Effector memory CD4-positive, alpha-beta T cell (primary cell): ENCODE measurements around the gene PLCL1.
A peak's percentile ranks its signal among the peaks of the same experiment; 100 is the strongest.

Experiments used
- DNase-seq, 3 donors: peaks; one replicate each; pipeline ENCODE4 v3.0.0-alpha.2; 2020
- H3K27ac ChIP-seq: 2 replicates; pipeline ENCODE4 v1.7.0; 2013; ENCODE audit warnings: mild to moderate bottlenecking, low read length, moderate library complexity; ENCODE audit not compliant: insufficient read depth, poor library complexity, severe bottlenecking
- H3K27me3 ChIP-seq: replicated peaks from 2 replicates; pipeline ENCODE4 v1.7.0; 2013; ENCODE audit warnings: mild to moderate bottlenecking, low read length; ENCODE audit not compliant: insufficient read depth, control insufficient read depth, poor library complexity, severe bottlenecking
- H3K36me3 ChIP-seq: 2 replicates; pipeline ENCODE4 v1.7.0; 2013; ENCODE audit warnings: mild to moderate bottlenecking, low read length, moderate library complexity; ENCODE audit not compliant: control insufficient read depth, insufficient read depth
- H3K4me1 ChIP-seq: 2 replicates; pipeline ENCODE4 v1.7.0; 2013; ENCODE audit warnings: low read length, mild to moderate bottlenecking; ENCODE audit not compliant: control insufficient read depth, insufficient read depth, poor library complexity, severe bottlenecking
- H3K4me3 ChIP-seq: 2 replicates; pipeline ENCODE4 v1.7.0; 2013; ENCODE audit warnings: low read length, low read depth, mild to moderate bottlenecking; ENCODE audit not compliant: insufficient read depth, poor library complexity, severe bottlenecking
- H3K9me3 ChIP-seq: 2 replicates; pipeline ENCODE4 v1.7.0; 2013; ENCODE audit warnings: mild to moderate bottlenecking, low read length, moderate library complexity; ENCODE audit not compliant: control insufficient read depth
- total RNA-seq, 3 donors: gene quantifications; one replicate each; lab custom pipeline; 2026; lab: John Stamatoyannopoulos, UW

PLCL1 gene
- total RNA-seq: 25.0 to 63.9 (median 54.6) reads per million in 3 donors

- Histone ChIP-seq H3K9me3 (no peaks in the 10 kb centered on the region), H3K36me3 (no peaks in the 10 kb centered on the region), H3K4me1 (peaks cover 11% of the 10 kb centered on the region), H3K27me3 (no peaks in the 10 kb centered on the region), H3K4me3 (peak within 1 kb of the TSS; percentile 89), H3K27ac (peak within 1 kb of the TSS; percentile 62)
- peak; percentile 71 to 87 (median 86) for DNase-seq
Measured at GRCh38 chr2:197804049-197804757, at the start of gene PLCL1. Gene PLCL1 (plus strand): TSS chr2:197804593.

GRCh38 chr2:197759013-197759412, 45.4 kb upstream of the PLCL1 start:
- Histone ChIP-seq H3K27me3 (no peaks in the 10 kb centered on the region), H3K4me1 (no peaks in the 10 kb centered on the region), H3K36me3 (no peaks in the 10 kb centered on the region), H3K9me3 (peaks cover 14% of the 10 kb centered on the region), H3K4me3 (no peak overlapping the region), H3K27ac (no peak overlapping the region)
- DNase-seq: no peak

GRCh38 chr2:197759625-197760292, 44.6 kb upstream of the PLCL1 start:
- no peak for DNase-seq
- H3K27me3 ChIP-seq: no peaks in the 10 kb centered on the region
- H3K4me3 ChIP-seq: no peak overlapping the region
- peaks cover 14% of the 10 kb centered on the region for H3K9me3 ChIP-seq
- no peaks in the 10 kb centered on the region for H3K36me3 ChIP-seq
- no peaks in the 10 kb centered on the region for H3K4me1 ChIP-seq
- no peak overlapping the region for H3K27ac ChIP-seq

GRCh38 chr2:197760293-197760657, 44.1 kb upstream of the PLCL1 start:
- Histone ChIP-seq H3K27ac (no peak overlapping the region), H3K4me3 (no peak overlapping the region), H3K36me3 (no peaks in the 10 kb centered on the region), H3K9me3 (peaks cover 14% of the 10 kb centered on the region), H3K27me3 (no peaks in the 10 kb centered on the region), H3K4me1 (no peaks in the 10 kb centered on the region)
- no peak for DNase-seq

- Histone ChIP-seq H3K27me3 (no peaks in the 10 kb centered on the region), H3K27ac (no peak overlapping the region), H3K4me3 (no peak overlapping the region), H3K4me1 (no peaks in the 10 kb centered on the region), H3K36me3 (no peaks in the 10 kb centered on the region), H3K9me3 (no peaks in the 10 kb centered on the region)
- DNase-seq: peak in 1 of 3 donors; percentile 15
Measured at GRCh38 chr2:197777823-197778407, 26.5 kb upstream of the PLCL1 start.

GRCh38 chr2:197779261-197779660, 25.1 kb upstream of the PLCL1 start:
- Histone ChIP-seq H3K27me3 (no peaks in the 10 kb centered on the region), H3K4me3 (no peak overlapping the region), H3K9me3 (no peaks in the 10 kb centered on the region), H3K36me3 (no peaks in the 10 kb centered on the region), H3K4me1 (no peaks in the 10 kb centered on the region), H3K27ac (no peak overlapping the region)
- DNase-seq: no peak

- Histone ChIP-seq H3K4me3 (no peak overlapping the region), H3K27ac (no peak overlapping the region), H3K9me3 (no peaks in the 10 kb centered on the region), H3K36me3 (no peaks in the 10 kb centered on the region), H3K27me3 (peaks cover 5% of the 10 kb centered on the region), H3K4me1 (peaks cover 4% of the 10 kb centered on the region)
- DNase-seq: no peak
Measured at GRCh38 chr2:197782126-197782525, 22.3 kb upstream of the PLCL1 start.

GRCh38 chr2:197784956-197785941, 19.1 kb upstream of the PLCL1 start, which contains the start of gene BOLL:
Gene BOLL (minus strand): TSS chr2:197785319. CDS start chr2:197781850, 3,469 bp downstream.
- Histone ChIP-seq H3K27ac (no peak within 1 kb of the TSS), H3K4me3 (peak within 1 kb of the TSS; percentile 80), H3K27me3 (peaks cover 11% of the 10 kb centered on the region), H3K36me3 (no peaks in the 10 kb centered on the region), H3K4me1 (peaks cover 4% of the 10 kb centered on the region), H3K9me3 (no peaks in the 10 kb centered on the region)
- DNase-seq: no peak

GRCh38 chr2:197786010-197786877, 18.1 kb upstream of the PLCL1 start:
- Histone ChIP-seq H3K27ac (no peak overlapping the region), H3K4me3 (peak overlapping the region; percentile 80), H3K9me3 (no peaks in the 10 kb centered on the region), H3K4me1 (peaks cover 4% of the 10 kb centered on the region), H3K27me3 (peaks cover 11% of the 10 kb centered on the region), H3K36me3 (no peaks in the 10 kb centered on the region)
- DNase-seq: peak in 2 of 3 donors; percentile 25 to 38
